ENCODE data around the gene KLK6. TPM values are rescaled to one million over a fixed set of nuclear protein-coding genes. Genes with fewer than 3 reads are reported as not detected.

The KLK6 gene
- total and polyA plus RNA-seq, 2 donors (not counting 3 experiments of a cell fraction or from before 2014, with no cell fraction given), result 0.12 TPM; not detected in 1

- POLR2A ChIA-PET, result no interaction called here
- Histone ChIP-seq H3K36me3 (ENCODE audit: control insufficient read depth in 2 of 2, extremely low read depth in 1 of 2, insufficient read depth in 2 of 2, low read length in 2 of 2) (no peaks in the 10 kb centered on the region), H3K4me2 (ENCODE audit: insufficient read depth, low read length) (no peak overlapping the region), H3K4me1 (ENCODE audit: control insufficient read depth, extremely low read depth, insufficient read depth, low read length) (no peaks in the 10 kb centered on the region), H2AFZ (ENCODE audit: low read depth, low read length) (no peak overlapping the region), H3K27me3 (ENCODE audit: control insufficient read depth in 2 of 2, insufficient read depth in 2 of 2, low read length in 2 of 2) (no peaks in the 10 kb centered on the region), H3K9ac (replicated peaks; ENCODE audit: extremely low read depth, insufficient read depth, low read length) (no peak overlapping the region), H3K79me2 (ENCODE audit: control insufficient read depth, insufficient read depth, low read length) (no peaks in the 10 kb centered on the region), H4K20me1 (replicated peaks; ENCODE audit: control insufficient read depth, extremely low read depth, insufficient read depth, low read length) (no peaks in the 10 kb centered on the region), H3K27ac (ENCODE audit: insufficient read depth, low read depth, low read length) (no peak overlapping the region), H3K9me1 (replicated peaks; ENCODE audit: control insufficient read depth, extremely low read depth, insufficient read depth, low read length) (no peaks in the 10 kb centered on the region), H3K4me3 (replicated peaks in 1 of 3; ENCODE audit: insufficient read depth in 1 of 3, low read depth in 1 of 3, low read length in 3 of 3) (no peak overlapping the region), H3K9me3 (replicated peaks; ENCODE audit: control insufficient read depth, insufficient read depth, low read length) (no peaks in the 10 kb centered on the region)
- FAIRE-seq (no peak), DNase-seq (ENCODE audit: low read depth, low spot score) (no peak)
- intact Hi-C loops (cut with micrococcal nuclease) (no loop called here), dilution Hi-C loops (cut with MboI; ENCODE audit: extremely low pct_ligation_motif_present, low sequenced_read_pairs) (no loop called here)
- no peak for TF ChIP-seq FOS (IDR thresholded peaks at IDR 0.05; ENCODE audit: borderline replicate concordance, insufficient read depth, low read length)
- TF ChIP-seq GATA2 (IDR thresholded peaks at IDR 0.05; ENCODE audit: insufficient read depth, insufficient read length, low read depth, low read length), result no peak
- no peak for TF ChIP-seq JUN (IDR thresholded peaks at IDR 0.05; ENCODE audit: borderline replicate concordance, insufficient read depth, insufficient read length, low read depth)
- no peak for TF ChIP-seq POLR2A (IDR thresholded peaks at IDR 0.05; ENCODE audit: low read depth, low read length)
- TF ChIP-seq CTCF (IDR thresholded peaks at IDR 0.05; ENCODE audit: extremely low read depth in 1 of 2, insufficient read depth in 1 of 2, low read depth in 1 of 2, low read length in 2 of 2), result no peak
- no peak for TF ChIP-seq POLR2AphosphoS5 (IDR thresholded peaks at IDR 0.05; ENCODE audit: insufficient read depth, low read depth, low read length)
- TF ChIP-seq MAX (IDR thresholded peaks at IDR 0.05; ENCODE audit: insufficient read depth, insufficient read length), result no peak
- no TSS peak for BruUV-seq (replicated peaks)
- CTCF ChIA-PET, result no interaction called here
Observed at GRCh38 chr19:51003316-51003715, 33.9 kb upstream of the KLK6 start.

All from endothelial cell of umbilical vein (primary cell).